H9 (cell line): ENCODE results near the gene TEX2. TPM values are rescaled to one million over a fixed set of nuclear protein-coding genes. Genes with fewer than 3 reads are reported as not detected.

Experiments
- DNase-seq: peaks from one replicate; pipeline ENCODE4 v3.0.0-alpha.2; 2017
- H2AFZ ChIP-seq: one replicate; pipeline ENCODE4 v1.6.1; 2013; ENCODE audit warnings: mild to moderate bottlenecking, low read length, control low read depth, moderate library complexity
- H2AK5ac ChIP-seq: 2 replicates; pipeline ENCODE4 v1.6.1; 2013; ENCODE audit warnings: low read length, control low read depth, mixed read lengths; ENCODE audit not compliant: insufficient read length
- H2BK120ac ChIP-seq: one replicate; pipeline ENCODE4 v1.6.1; 2013; ENCODE audit warnings: low read depth, mild to moderate bottlenecking, low read length, control low read depth, inconsistent platforms; ENCODE audit not compliant: poor library complexity, severe bottlenecking
- H2BK12ac ChIP-seq: 2 replicates; pipeline ENCODE4 v1.6.1; 2013; ENCODE audit warnings: low read length, control low read depth, mixed read lengths, low read depth; ENCODE audit not compliant: insufficient read length
- H2BK15ac ChIP-seq: 2 replicates; pipeline ENCODE4 v1.6.1; 2013; ENCODE audit warnings: low read depth, low read length, control low read depth
- H2BK20ac ChIP-seq: one replicate; pipeline ENCODE4 v1.6.1; 2013; ENCODE audit warnings: low read depth, mild to moderate bottlenecking, low read length, control low read depth, inconsistent platforms; ENCODE audit not compliant: poor library complexity, severe bottlenecking
- H2BK5ac ChIP-seq: 2 replicates; pipeline ENCODE4 v1.6.1; 2013; ENCODE audit warnings: low read length, control low read depth, mixed read lengths; ENCODE audit not compliant: insufficient read length
- H3K14ac ChIP-seq: 2 replicates; pipeline ENCODE4 v1.6.1; 2013; ENCODE audit warnings: low read length, control low read depth; ENCODE audit not compliant: insufficient read depth
- H3K18ac ChIP-seq: 2 replicates; pipeline ENCODE4 v1.6.1; 2013; ENCODE audit warnings: low read depth, mild to moderate bottlenecking, mixed read lengths, low read length, control low read depth; ENCODE audit not compliant: insufficient read length
- H3K23ac ChIP-seq: 2 replicates; pipeline ENCODE4 v1.6.1; 2013; ENCODE audit warnings: low read length, control low read depth, mixed read lengths, low read depth; ENCODE audit not compliant: insufficient read length
- H3K23me2 ChIP-seq: 2 replicates; pipeline ENCODE4 v1.6.1; 2013; ENCODE audit warnings: low read depth, mild to moderate bottlenecking, mixed read lengths, low read length, control low read depth; ENCODE audit not compliant: insufficient read length, poor library complexity, severe bottlenecking
- H3K27ac ChIP-seq: 2 replicates; pipeline ENCODE4 v1.5.1; 2013; ENCODE audit warnings: low read length, control low read depth, mixed read lengths, low read depth; ENCODE audit not compliant: insufficient read length
- H3K27me3 ChIP-seq: 2 replicates; pipeline ENCODE4 v1.6.1; 2013; ENCODE audit warnings: low read length, control low read depth, inconsistent platforms; ENCODE audit not compliant: insufficient read depth
- H3K4ac ChIP-seq: 2 replicates; pipeline ENCODE4 v1.6.1; 2013; ENCODE audit warnings: low read depth, mild to moderate bottlenecking, control low read depth, inconsistent platforms, low read length, moderate library complexity
- H3K4me1 ChIP-seq: 2 replicates; pipeline ENCODE4 v1.6.1; 2013; ENCODE audit warnings: low read length, control low read depth, inconsistent platforms; ENCODE audit not compliant: insufficient read depth
- H3K4me2 ChIP-seq: 2 replicates; pipeline ENCODE4 v1.6.1; 2013; ENCODE audit warnings: low read length, control low read depth, mixed read lengths; ENCODE audit not compliant: insufficient read length, insufficient read depth
- H3K56ac ChIP-seq: 2 replicates; pipeline ENCODE4 v1.6.1; 2013; ENCODE audit warnings: low read depth, mild to moderate bottlenecking, mixed read lengths, low read length, control low read depth; ENCODE audit not compliant: insufficient read length
- H3K79me1 ChIP-seq: 2 replicates; pipeline ENCODE4 v1.6.1; 2013; ENCODE audit warnings: low read depth, mild to moderate bottlenecking, moderate library complexity, low read length, control low read depth, inconsistent platforms; ENCODE audit not compliant: insufficient read depth, poor library complexity, severe bottlenecking
- H3K79me2 ChIP-seq: 2 replicates; pipeline ENCODE4 v1.6.1; 2013; ENCODE audit warnings: low read length, control low read depth, inconsistent platforms; ENCODE audit not compliant: insufficient read depth
- H3K9ac ChIP-seq: 2 replicates; pipeline ENCODE4 v1.6.1; 2013; ENCODE audit warnings: low read length, control low read depth, mixed read lengths; ENCODE audit not compliant: insufficient read length; ENCODE audit errors: extremely low read depth
- H3K9me3 ChIP-seq: one replicate; pipeline ENCODE4 v1.6.1; 2013; ENCODE audit warnings: low read depth, low read length, inconsistent platforms; ENCODE audit not compliant: control insufficient read depth
- H3T11ph ChIP-seq: one replicate; pipeline ENCODE4 v1.6.1; 2013; ENCODE audit warnings: mild to moderate bottlenecking, low read length, control low read depth, inconsistent platforms
- H4K20me1 ChIP-seq: one replicate; pipeline ENCODE4 v1.6.1; 2013; ENCODE audit not compliant: control insufficient read depth, insufficient read length, insufficient read depth
- H4K5ac ChIP-seq: 2 replicates; pipeline ENCODE4 v1.6.1; 2013; ENCODE audit warnings: low read depth, mild to moderate bottlenecking, mixed read lengths, low read length, control low read depth; ENCODE audit not compliant: insufficient read length
- H4K8ac ChIP-seq: replicated peaks from 2 replicates; pipeline ENCODE4 v1.6.1; 2013; ENCODE audit warnings: low read length, control low read depth, mixed read lengths, low read depth; ENCODE audit not compliant: insufficient read length
- H4K91ac ChIP-seq: 2 replicates; pipeline ENCODE4 v1.6.1; 2013; ENCODE audit warnings: low read depth, mild to moderate bottlenecking, moderate library complexity, mixed read lengths, low read length, control low read depth; ENCODE audit not compliant: insufficient read length
- H3K27ac Mint-ChIP-seq, 3 experiments: 2 replicates in 2 of 3; 3 replicates in 1 of 3; pipeline ENCODE4 v1.8.0; 2020 to 2021; ENCODE audit warnings: mixed read lengths in 3 of 3, mild to moderate bottlenecking in 1 of 3, moderate library complexity in 1 of 3
- H3K27me3 Mint-ChIP-seq: 2 replicates; pipeline ENCODE4 v1.8.0; 2021; ENCODE audit warnings: low read depth, mild to moderate bottlenecking, moderate library complexity, mixed read lengths
- H3K36me3 Mint-ChIP-seq, 3 experiments: 2 replicates in 2 of 3; 3 replicates in 1 of 3; pipeline ENCODE4 v1.8.0; 2020 to 2021; ENCODE audit warnings: low read depth in 3 of 3, mixed read lengths in 3 of 3; ENCODE audit not compliant: insufficient read depth in 1 of 3
- H3K4me1 Mint-ChIP-seq, 2 experiments: 2 replicates each; pipeline ENCODE4 v1.8.0; 2020; ENCODE audit warnings: mixed read lengths in 2 of 2
- H3K4me3 Mint-ChIP-seq, 2 experiments: 2 replicates in 1 of 2; 3 replicates in 1 of 2; pipeline ENCODE4 v1.8.0; 2020 to 2021; ENCODE audit warnings: mild to moderate bottlenecking in 2 of 2, mixed read lengths in 2 of 2, moderate library complexity in 1 of 2
- H3K9me3 Mint-ChIP-seq, 2 experiments: 2 replicates in 1 of 2; 3 replicates in 1 of 2; pipeline ENCODE4 v1.8.0; 2020; ENCODE audit warnings: mild to moderate bottlenecking in 2 of 2, mixed read lengths in 2 of 2, moderate library complexity in 1 of 2
- WGBS: extraction: QIAGEN DNeasy Blood & Tissue Kit; methylation state at CpG from one replicate; pipeline ENCODE4 v1.1.7; 2013; ENCODE audit warnings: missing lambda C conversion rate, low lambda C conversion rate, mixed read lengths; ENCODE audit not compliant: insufficient read length; ENCODE audit errors: extremely low coverage; 5-methylcytosine and 5-hydroxymethylcytosine counted together
- total RNA-seq: library from RNA; stranded (reverse); gene quantifications from 2 replicates; pipeline ENCODE4 v1.2.1, GENCODE V29; 2021
- TF ChIP-seq, protein P1 (sequence below): fragments of 200-600 bp; sonication (generic); conservative IDR thresholded peaks from 3 replicates; pipeline ENCODE4 v1.8.0; 2021; ENCODE audit warnings: antibody characterized with exemption, mild to moderate bottlenecking

The TEX2 gene
- total RNA-seq, 1 experiment from 2014 or later: 12.2 TPM

DNA sequence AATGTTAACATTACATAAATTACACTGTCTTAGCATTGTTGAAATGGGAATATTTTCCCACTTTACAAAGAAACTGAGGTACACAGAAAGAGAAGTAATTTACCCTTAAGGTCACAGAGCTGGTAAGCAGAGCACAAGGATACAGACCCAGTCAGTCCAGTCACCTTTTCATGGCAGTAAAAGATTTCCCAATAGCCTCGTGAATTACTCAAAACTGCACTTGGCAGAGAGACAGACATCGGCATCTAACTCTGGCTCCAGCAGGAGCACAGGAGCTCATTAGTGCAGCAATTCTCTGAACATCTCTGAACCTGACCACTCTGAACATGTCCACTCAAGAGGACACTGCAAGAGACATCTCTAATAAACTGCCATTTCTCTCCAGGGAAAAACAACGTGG lies 3.1 kb downstream of the TEX2 start:
- no peak overlapping the region for H3K18ac ChIP-seq
- no peak overlapping the region for H3T11ph ChIP-seq
- no peak overlapping the region for H3K4ac ChIP-seq
- TF ChIP-seq, protein P1, sequence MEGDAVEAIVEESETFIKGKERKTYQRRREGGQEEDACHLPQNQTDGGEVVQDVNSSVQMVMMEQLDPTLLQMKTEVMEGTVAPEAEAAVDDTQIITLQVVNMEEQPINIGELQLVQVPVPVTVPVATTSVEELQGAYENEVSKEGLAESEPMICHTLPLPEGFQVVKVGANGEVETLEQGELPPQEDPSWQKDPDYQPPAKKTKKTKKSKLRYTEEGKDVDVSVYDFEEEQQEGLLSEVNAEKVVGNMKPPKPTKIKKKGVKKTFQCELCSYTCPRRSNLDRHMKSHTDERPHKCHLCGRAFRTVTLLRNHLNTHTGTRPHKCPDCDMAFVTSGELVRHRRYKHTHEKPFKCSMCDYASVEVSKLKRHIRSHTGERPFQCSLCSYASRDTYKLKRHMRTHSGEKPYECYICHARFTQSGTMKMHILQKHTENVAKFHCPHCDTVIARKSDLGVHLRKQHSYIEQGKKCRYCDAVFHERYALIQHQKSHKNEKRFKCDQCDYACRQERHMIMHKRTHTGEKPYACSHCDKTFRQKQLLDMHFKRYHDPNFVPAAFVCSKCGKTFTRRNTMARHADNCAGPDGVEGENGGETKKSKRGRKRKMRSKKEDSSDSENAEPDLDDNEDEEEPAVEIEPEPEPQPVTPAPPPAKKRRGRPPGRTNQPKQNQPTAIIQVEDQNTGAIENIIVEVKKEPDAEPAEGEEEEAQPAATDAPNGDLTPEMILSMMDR: no peak
- H3K4me1 ChIP-seq: no peaks in the 10 kb centered on the region
- Mint-ChIP-seq H3K27ac (no peak overlapping the region), H3K27me3 (peaks cover 25% of the 10 kb centered on the region), H3K4me3 (peak overlapping the region in 1 of 2 experiments; percentile 42; a peak in 2 of 5 replicates), H3K9me3 (no peaks in the 10 kb centered on the region; a peak in 1 of 5 replicates), H3K4me1 (peaks cover 26 to 33% of the 10 kb centered on the region in 2 experiments), H3K36me3 (no peaks in the 10 kb centered on the region; a peak in 1 of 7 replicates)
- no peak overlapping the region for H2AK5ac ChIP-seq
- no peak overlapping the region for H2BK20ac ChIP-seq
- no peak overlapping the region for H3K14ac ChIP-seq
- H4K8ac ChIP-seq: no peak overlapping the region
- H2BK12ac ChIP-seq: no peak overlapping the region
- H3K27me3 ChIP-seq: no peaks in the 10 kb centered on the region; the same call in 1 of the 2 replicates
- no peaks in the 10 kb centered on the region for H3K9me3 ChIP-seq
- peaks cover 7% of the 10 kb centered on the region for H3K23me2 ChIP-seq
- H3K79me1 ChIP-seq: no peaks in the 10 kb centered on the region
- no peak overlapping the region for H2AFZ ChIP-seq
- no peak overlapping the region for H4K91ac ChIP-seq
- no peak overlapping the region for H3K23ac ChIP-seq
- H3K27ac ChIP-seq: no peak overlapping the region
- no CpG with 5 or more reads among the region's 3 CpGs for WGBS
- DNase-seq: no peak
- no peak overlapping the region for H3K9ac ChIP-seq
- no peak overlapping the region for H4K5ac ChIP-seq
- H2BK120ac ChIP-seq: no peak overlapping the region
- no peak overlapping the region for H3K56ac ChIP-seq
- H3K4me2 ChIP-seq: no peak overlapping the region
- H2BK5ac ChIP-seq: no peak overlapping the region
- peaks cover 3% of the 10 kb centered on the region for H4K20me1 ChIP-seq
- H2BK15ac ChIP-seq: no peak overlapping the region
- peaks cover 4% of the 10 kb centered on the region for H3K79me2 ChIP-seq
